ENCODE results near the gene AMIGO2. TPM values are rescaled to one million over a fixed set of nuclear protein-coding genes. Genes with fewer than 3 reads are reported as not detected.
"Not testable (repeated sequence)": the region's sequence is repeated elsewhere in the genome, so short reads cannot be mapped to it uniquely, and the experiment has no call there.

AMIGO2 gene
- total RNA-seq, 4 donors from 2014 or later: 5.8 to 17.8 (median 13.4) TPM

- no peak for TF ChIP-seq CTCF (IDR thresholded peaks at IDR 0.05)
- no peak for ATAC-seq (ENCODE audit: low FRiP score)
- DNase-seq (ENCODE audit: low spot score): no peak
These were observed 41.0 kb upstream of the AMIGO2 start for GRCh38 chr12:47120736-47121135.

- ATAC-seq (ENCODE audit: low FRiP score); DNase-seq (ENCODE audit: low spot score): not testable (repeated sequence)
These were observed 37.5 kb upstream of the AMIGO2 start for GRCh38 chr12:47117305-47117704.

GRCh38 chr12:47114481-47114892 lies 34.7 kb upstream of the AMIGO2 start:
- no peak for TF ChIP-seq CTCF (IDR thresholded peaks at IDR 0.05)
- ATAC-seq (ENCODE audit: low FRiP score): no peak
- DNase-seq (ENCODE audit: low spot score): no peak

GRCh38 chr12:47112679-47113078 lies 32.9 kb upstream of the AMIGO2 start:
- TF ChIP-seq CTCF (IDR thresholded peaks at IDR 0.05): no peak
- no peak for DNase-seq (ENCODE audit: low spot score)
- ATAC-seq (ENCODE audit: low FRiP score): no peak

GRCh38 chr12:47111854-47112253 lies 32.1 kb upstream of the AMIGO2 start:
- no peak for TF ChIP-seq CTCF (IDR thresholded peaks at IDR 0.05)
- DNase-seq (ENCODE audit: low spot score) (no peak), ATAC-seq (ENCODE audit: low FRiP score) (no peak)

GRCh38 chr12:47111392-47111778 lies 31.6 kb upstream of the AMIGO2 start:
- ATAC-seq (ENCODE audit: low FRiP score) (no peak), DNase-seq (ENCODE audit: low spot score) (no peak)
- no peak for TF ChIP-seq CTCF (IDR thresholded peaks at IDR 0.05)

GRCh38 chr12:47110718-47111391 lies 31.1 kb upstream of the AMIGO2 start:
- TF ChIP-seq CTCF (IDR thresholded peaks at IDR 0.05): no peak
- no peak for ATAC-seq (ENCODE audit: low FRiP score)
- no peak for DNase-seq (ENCODE audit: low spot score)
